Glutamatergic neuron (in vitro differentiated cells): ENCODE data around the gene ANKRD28. TPM values are rescaled to one million over a fixed set of nuclear protein-coding genes. Genes with fewer than 3 reads are reported as not detected.

ENCODE experiments used
- DNase-seq: peaks from one replicate; pipeline ENCODE4 v3.0.0; 2022
- H3K27ac Mint-ChIP-seq: one replicate; pipeline ENCODE4 v1.8.0; 2020; ENCODE audit warnings: mild to moderate bottlenecking, mixed read lengths, inconsistent platforms; ENCODE audit not compliant: unreplicated experiment
- H3K27me3 Mint-ChIP-seq: one replicate; pipeline ENCODE4 v1.8.0; 2020; ENCODE audit warnings: mild to moderate bottlenecking, moderate library complexity, mixed read lengths, inconsistent platforms; ENCODE audit not compliant: unreplicated experiment
- H3K36me3 Mint-ChIP-seq: one replicate; pipeline ENCODE4 v1.8.0; 2020; ENCODE audit warnings: mild to moderate bottlenecking, mixed read lengths, inconsistent platforms; ENCODE audit not compliant: unreplicated experiment
- H3K4me1 Mint-ChIP-seq: one replicate; pipeline ENCODE4 v1.8.0; 2020; ENCODE audit warnings: mild to moderate bottlenecking, low read depth, mixed read lengths, inconsistent platforms; ENCODE audit not compliant: unreplicated experiment
- H3K4me3 Mint-ChIP-seq: one replicate; pipeline ENCODE4 v1.8.0; 2020; ENCODE audit warnings: mild to moderate bottlenecking, mixed read lengths, inconsistent platforms; ENCODE audit not compliant: unreplicated experiment
- H3K9me3 Mint-ChIP-seq: one replicate; pipeline ENCODE4 v1.8.0; 2020; ENCODE audit warnings: mild to moderate bottlenecking, moderate library complexity, mixed read lengths, inconsistent platforms; ENCODE audit not compliant: unreplicated experiment
- CTCF ChIP-seq: fragments of 200-600 bp; sonication (generic); IDR thresholded peaks from one replicate; pipeline ENCODE4 v1.5.0; 2021; ENCODE audit not compliant: partially characterized antibody, unreplicated experiment
- total RNA-seq: library from RNA; stranded (reverse); fragmentation: NEBNext Ultra II Directional; extraction: Animal tissue kit (Norgen Biotek cat#: 25700); gene quantifications from one replicate; pipeline ENCODE4 v1.2.1, GENCODE V29; 2021; ENCODE audit not compliant: unreplicated experiment

ANKRD28 gene
- total RNA-seq, 1 donor from 2014 or later, result 84.3 TPM

- peaks cover 5% of the 10 kb centered on the region for H3K36me3 Mint-ChIP-seq
- H3K4me3 Mint-ChIP-seq, result no peak overlapping the region
- H3K27me3 Mint-ChIP-seq, result peaks cover 2% of the 10 kb centered on the region
- DNase-seq, result no peak
- no peak for TF ChIP-seq CTCF
- no peak overlapping the region for H3K27ac Mint-ChIP-seq
- H3K4me1 Mint-ChIP-seq, result no peaks in the 10 kb centered on the region
- peaks cover 9% of the 10 kb centered on the region for H3K9me3 Mint-ChIP-seq
Measured at GRCh38 chr3:15657016-15657415, 140.8 kb downstream of the ANKRD28 start.

GRCh38 chr3:15656342-15656741, 141.4 kb downstream of the ANKRD28 start:
- DNase-seq, result no peak
- H3K9me3 Mint-ChIP-seq, result peaks cover 6% of the 10 kb centered on the region
- peaks cover 8% of the 10 kb centered on the region for H3K36me3 Mint-ChIP-seq
- no peak overlapping the region for H3K4me3 Mint-ChIP-seq
- no peak overlapping the region for H3K27ac Mint-ChIP-seq
- TF ChIP-seq CTCF, result no peak
- peaks cover 2% of the 10 kb centered on the region for H3K27me3 Mint-ChIP-seq
- no peaks in the 10 kb centered on the region for H3K4me1 Mint-ChIP-seq

GRCh38 chr3:15654891-15655290, 142.9 kb downstream of the ANKRD28 start:
- no peaks in the 10 kb centered on the region for H3K4me1 Mint-ChIP-seq
- H3K9me3 Mint-ChIP-seq, result peaks cover 6% of the 10 kb centered on the region
- H3K27me3 Mint-ChIP-seq, result no peaks in the 10 kb centered on the region

GRCh38 chr3:15654127-15654526, 143.7 kb downstream of the ANKRD28 start:
- H3K4me1 Mint-ChIP-seq, result no peaks in the 10 kb centered on the region
- H3K4me3 Mint-ChIP-seq, result no peak overlapping the region
- peaks cover 18% of the 10 kb centered on the region for H3K36me3 Mint-ChIP-seq
- DNase-seq, result no peak
- no peak overlapping the region for H3K27ac Mint-ChIP-seq
- H3K27me3 Mint-ChIP-seq, result no peaks in the 10 kb centered on the region
- peaks cover 6% of the 10 kb centered on the region for H3K9me3 Mint-ChIP-seq
- no peak for TF ChIP-seq CTCF

More at GRCh38 chr3:15654891-15655290, 142.9 kb downstream of the ANKRD28 start:
- no peak for TF ChIP-seq CTCF
- Mint-ChIP-seq H3K36me3 (peaks cover 12% of the 10 kb centered on the region), H3K27ac (no peak overlapping the region), H3K4me3 (no peak overlapping the region)
- no peak for DNase-seq

- H3K36me3 Mint-ChIP-seq, result peaks cover 18% of the 10 kb centered on the region
- no peak overlapping the region for H3K27ac Mint-ChIP-seq
- peaks cover 4% of the 10 kb centered on the region for H3K9me3 Mint-ChIP-seq
- no peak for TF ChIP-seq CTCF
- no peaks in the 10 kb centered on the region for H3K27me3 Mint-ChIP-seq
- no peak overlapping the region for H3K4me3 Mint-ChIP-seq
- DNase-seq, result no peak
- H3K4me1 Mint-ChIP-seq, result no peaks in the 10 kb centered on the region
Measured at GRCh38 chr3:15653321-15653720, 144.5 kb downstream of the ANKRD28 start.
